GM18951 (cell line): ENCODE results near the gene ITGAL.

Experiments
- POLR2A ChIP-seq: IDR thresholded peaks from 4 replicates; pipeline ENCODE4 v1.6.1; 2011; ENCODE audit warnings: mild to moderate bottlenecking; ENCODE audit not compliant: insufficient read length, insufficient read depth; ENCODE audit errors: extremely low read depth
- in situ Hi-C: fragments of 300-500 bp; cut with MboI; formaldehyde crosslinking; loops from one replicate; pipeline ENCODE4 v1.12.0; 2022; ENCODE audit warnings: low sequenced_read_pairs, mixed read lengths, inconsistent platforms; ENCODE audit not compliant: unreplicated experiment

The ITGAL gene

GRCh38 chr16:30490210-30490609, 17.7 kb downstream of the ITGAL start:
- no peak for TF ChIP-seq POLR2A

DNA sequence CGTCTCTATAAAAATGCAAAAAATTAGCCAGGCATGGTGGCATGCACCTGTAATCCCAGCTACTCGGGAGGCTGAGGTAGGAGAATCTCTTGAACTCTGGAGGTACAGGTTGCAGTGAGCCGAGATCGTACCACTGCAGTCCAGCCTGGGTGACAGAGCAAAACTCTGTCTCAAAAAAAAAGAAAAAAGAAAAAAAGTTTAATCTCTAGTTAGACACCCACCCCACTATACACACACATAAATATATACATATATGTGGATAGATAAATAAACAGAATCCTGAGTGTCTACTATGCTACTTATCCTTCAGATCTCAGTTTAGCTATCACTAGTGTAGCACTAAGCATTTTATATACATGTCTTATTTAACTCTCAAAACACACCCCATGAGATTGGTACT, 18.7 kb downstream of the ITGAL start:
- in situ Hi-C loops = no loop called here
- no peak for TF ChIP-seq POLR2A

More at GRCh38 chr16:30490210-30490609, 17.7 kb downstream of the ITGAL start:
- in situ Hi-C loops = no loop called here

DNA sequence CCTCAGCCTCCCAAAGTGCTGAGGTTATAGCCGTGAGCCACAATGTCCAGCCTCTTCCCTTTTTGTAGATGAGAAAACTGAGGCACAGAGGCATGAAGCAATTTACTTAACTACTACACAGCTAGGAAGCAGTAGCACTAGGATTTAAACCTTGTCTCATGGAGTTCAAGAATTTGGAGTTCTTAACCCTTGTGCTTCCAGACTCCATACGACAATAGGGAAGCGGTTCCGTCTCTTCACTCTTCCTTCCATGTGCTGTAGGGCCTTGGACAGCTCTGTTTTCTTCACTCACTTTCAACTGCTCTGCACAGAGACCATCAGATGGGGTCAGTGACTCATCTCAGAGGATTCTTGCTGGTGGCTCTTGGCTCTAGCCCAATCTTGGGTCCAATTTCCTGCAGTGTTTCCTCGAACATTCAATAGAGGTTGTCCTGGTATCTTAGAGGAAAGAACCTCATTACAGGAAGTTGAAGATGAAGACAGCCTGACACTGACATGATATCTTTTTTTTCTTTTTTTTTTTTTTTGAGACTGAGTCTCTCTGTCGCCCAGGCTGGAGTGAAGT, 19.3 kb downstream of the ITGAL start:
- in situ Hi-C loops = no loop called here
- TF ChIP-seq POLR2A = no peak

- in situ Hi-C loops = no loop called here
Observed at GRCh38 chr16:30493941-30494488, 21.5 kb downstream of the ITGAL start.

GRCh38 chr16:30494709-30495108, 22.2 kb downstream of the ITGAL start:
- in situ Hi-C loops = no loop called here

More at GRCh38 chr16:30493941-30494488, 21.5 kb downstream of the ITGAL start:
- TF ChIP-seq POLR2A = no peak

DNA sequence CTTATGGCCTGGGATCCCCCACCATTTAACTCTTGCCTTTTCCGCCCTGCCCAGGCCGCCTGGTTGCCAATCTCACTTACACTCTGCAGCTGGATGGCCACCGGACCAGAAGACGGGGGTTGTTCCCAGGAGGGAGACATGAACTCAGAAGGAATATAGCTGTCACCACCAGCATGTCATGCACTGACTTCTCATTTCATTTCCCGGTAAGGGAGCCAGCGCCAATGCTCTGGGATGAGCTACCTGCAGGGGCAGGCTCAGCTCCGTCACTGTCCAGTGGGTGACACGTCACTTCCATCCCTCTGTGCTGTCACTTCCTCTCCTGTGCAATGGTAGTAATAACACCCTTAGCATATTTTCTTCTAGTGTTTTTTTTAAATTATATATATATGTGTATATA, 26.7 kb downstream of the ITGAL start:
- in situ Hi-C loops = no loop called here
- no peak for TF ChIP-seq POLR2A

More at GRCh38 chr16:30494709-30495108, 22.2 kb downstream of the ITGAL start:
- no peak for TF ChIP-seq POLR2A

- no peak for TF ChIP-seq POLR2A
- in situ Hi-C loops = no loop called here
Observed at GRCh38 chr16:30503403-30504296, 31.1 kb downstream of the ITGAL start.

- in situ Hi-C loops = no loop called here
- no peak for TF ChIP-seq POLR2A
Observed at GRCh38 chr16:30509081-30509765, 36.7 kb downstream of the ITGAL start.

- TF ChIP-seq POLR2A = no peak
- in situ Hi-C loops = no loop called here
Observed at GRCh38 chr16:30510376-30510938, 37.9 kb downstream of the ITGAL start.

DNA sequence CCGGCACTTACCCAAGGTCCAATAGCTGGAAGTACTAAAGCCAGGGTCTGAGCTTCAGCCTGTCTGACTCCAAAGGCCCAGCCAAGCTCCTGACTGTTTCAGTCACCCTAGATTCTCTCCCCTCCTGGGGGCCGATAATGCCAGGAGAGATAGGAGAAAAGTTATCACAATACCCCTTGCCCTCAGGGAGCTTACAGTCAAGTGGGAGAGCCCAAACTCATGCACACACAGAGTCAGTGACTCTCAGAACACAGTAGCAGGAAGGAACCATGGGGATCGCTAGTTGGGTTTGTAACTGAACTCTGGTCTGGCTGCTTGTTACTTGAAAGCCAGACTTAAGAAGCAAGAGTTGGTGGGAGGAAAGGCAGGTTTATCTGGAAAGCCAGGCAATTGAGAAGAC, 39.0 kb downstream of the ITGAL start:
- in situ Hi-C loops = no loop called here
- TF ChIP-seq POLR2A = no peak

DNA sequence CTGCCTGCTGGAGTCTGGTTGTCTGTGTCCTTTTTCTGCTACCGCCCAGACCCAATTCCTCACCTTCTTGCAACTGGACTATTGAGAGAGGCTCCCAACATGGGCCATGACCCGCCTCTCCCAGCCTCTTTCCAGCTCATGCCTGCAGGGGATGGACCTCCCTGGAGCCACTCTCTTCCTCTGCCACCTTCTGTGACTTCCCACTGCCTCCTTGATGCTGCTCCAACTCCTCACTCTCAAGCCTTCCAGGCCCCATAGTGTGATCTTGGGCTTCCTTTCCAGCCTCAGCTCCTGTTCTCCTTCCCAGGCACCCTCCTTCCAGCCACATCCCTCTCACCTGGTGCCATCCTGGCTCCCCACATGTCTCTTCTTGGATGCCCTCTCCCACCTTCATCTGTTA, 42.7 kb downstream of the ITGAL start:
- in situ Hi-C loops = no loop called here
- TF ChIP-seq POLR2A = no peak

DNA sequence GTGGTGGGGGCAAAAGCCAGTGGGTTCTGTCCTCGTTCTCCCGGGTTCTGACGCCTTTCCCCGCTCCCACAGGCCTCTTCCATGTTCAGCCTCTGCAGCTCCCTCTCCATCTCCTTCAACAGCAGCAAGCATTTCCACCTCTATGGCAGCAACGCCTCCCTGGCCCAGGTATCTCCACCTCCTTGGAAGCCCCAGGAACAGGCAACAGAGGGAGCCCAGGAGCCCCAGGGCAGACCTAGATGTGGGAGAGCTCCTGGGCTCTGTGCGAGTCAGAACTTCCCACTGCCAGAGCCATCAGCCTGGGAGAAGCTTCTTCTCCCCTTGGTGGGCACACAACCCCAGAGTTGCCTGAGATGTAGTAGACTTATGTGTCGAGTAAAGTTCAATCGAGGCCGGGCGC, 46.0 kb downstream of the ITGAL start:
- in situ Hi-C loops = no loop called here
- TF ChIP-seq POLR2A = no peak

GRCh38 chr16:30519120-30520049, 46.8 kb downstream of the ITGAL start:
- no peak for TF ChIP-seq POLR2A
- in situ Hi-C loops = no loop called here
